NCI-H510A (cell line): ENCODE measurements around the gene PTTG1IP.

ENCODE experiments used
- DNase-seq: peaks from one replicate; lab custom pipeline; 2025; lab: John Stamatoyannopoulos, UW

PTTG1IP gene

DNA sequence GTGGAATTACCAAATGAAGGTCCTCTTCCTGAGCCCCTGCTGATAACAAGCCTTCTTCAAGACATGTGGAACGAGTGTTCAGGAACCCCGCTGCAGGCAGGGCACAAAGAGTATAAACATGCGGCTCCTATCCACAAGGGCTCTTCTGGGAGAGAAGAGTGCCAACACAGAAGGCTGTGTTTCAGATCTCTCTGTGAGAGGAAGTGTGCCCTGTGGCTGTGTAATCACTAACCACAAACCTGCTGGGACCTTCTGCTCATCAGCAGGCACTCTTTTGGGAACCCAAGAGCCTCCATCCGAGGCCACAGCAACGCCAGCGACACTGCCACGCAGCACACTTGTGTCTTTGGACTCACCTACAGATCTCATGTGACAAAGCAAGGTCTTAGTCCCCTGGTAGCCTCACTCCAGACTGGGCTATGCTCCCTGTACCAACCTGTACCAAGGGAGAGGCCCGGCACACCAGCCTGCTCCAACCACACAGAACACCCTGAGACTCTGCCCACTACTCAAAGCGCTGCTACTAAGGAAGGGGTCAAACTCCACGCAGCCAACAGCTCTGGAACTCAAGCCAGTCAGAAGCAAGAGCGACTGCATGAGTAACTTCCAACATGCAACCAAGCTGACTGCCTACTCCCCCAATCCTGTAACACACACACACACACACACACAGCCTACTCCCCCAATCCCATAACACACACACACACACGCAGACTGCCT lies 7.8 kb downstream of the PTTG1IP start:
- DNase-seq, result no peak

DNA sequence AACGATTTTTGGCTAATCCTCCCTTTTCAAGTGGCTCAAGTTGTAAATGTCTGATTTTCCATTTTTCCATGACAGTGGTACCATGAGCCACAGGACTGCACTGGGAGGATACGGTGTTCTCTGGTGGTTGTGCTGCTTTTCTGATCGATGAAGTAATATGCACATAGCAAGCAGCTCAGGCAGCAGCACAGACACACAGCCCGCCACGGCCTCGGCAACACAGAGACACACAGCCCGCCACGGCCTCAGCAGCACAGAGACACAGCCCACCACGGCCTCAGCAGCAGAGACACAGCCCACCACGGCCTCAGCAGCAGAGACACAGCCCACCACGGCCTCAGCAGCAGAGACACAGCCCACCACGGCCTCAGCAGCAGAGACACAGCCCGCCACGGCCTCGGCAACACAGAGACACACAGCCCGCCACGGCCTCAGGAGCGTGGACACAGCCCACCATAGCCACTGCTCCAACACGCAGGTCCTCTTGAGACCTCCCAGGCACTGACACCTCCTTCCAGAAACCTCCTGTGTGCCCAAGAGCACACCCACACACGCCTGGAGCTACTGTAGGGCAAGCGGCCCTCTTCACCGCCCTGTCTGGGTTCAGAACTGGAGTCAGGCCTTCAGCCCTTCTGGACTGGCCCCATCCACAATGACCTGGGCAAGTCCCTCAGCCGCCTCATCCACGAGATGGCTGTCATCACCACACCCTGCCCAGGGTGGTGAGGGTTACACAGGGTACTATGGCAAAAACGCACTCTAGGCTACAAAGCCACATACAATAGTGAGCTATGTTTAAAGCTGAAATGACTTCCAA lies 10.4 kb downstream of the PTTG1IP start:
- DNase-seq, result no peak

DNA sequence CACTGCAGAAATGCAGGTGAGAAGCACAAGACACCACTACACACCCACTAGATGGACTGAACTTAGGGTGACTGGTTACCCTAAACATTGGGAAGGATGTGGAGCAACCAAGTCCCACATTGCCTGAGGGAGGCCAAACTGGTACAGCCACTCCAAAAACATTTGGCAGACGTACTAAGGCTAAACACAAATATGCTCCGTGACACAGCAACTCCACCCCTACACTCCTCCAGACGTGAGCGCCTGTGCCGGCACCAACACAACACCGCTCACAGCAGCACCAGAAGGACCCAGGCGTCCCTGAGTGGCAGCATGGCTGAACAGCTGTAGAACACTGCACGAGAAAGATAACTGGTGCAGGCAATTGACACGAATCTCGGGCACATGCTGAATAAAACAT lies 14.7 kb downstream of the PTTG1IP start:
- no peak for DNase-seq

DNA sequence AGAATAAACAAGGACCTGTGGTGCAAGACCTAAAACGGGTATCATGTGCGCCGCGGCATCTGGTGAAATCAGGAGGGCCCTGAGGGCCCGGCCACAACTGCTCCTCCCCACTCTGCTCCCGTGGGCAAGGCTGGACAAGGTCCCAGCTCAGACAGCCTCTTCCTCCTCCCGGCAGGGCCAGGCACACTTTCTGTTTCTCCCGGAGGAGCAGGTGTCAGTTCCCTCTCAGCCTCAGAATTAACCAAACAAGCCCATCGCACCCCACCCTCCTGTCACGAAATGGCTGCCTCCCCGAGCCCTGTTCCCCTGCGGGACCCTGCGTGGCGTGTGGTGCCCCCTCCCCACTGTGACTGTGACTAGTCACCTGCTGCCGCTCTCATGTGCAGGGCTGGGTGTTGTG lies 15.2 kb downstream of the PTTG1IP start:
- no peak for DNase-seq

DNA sequence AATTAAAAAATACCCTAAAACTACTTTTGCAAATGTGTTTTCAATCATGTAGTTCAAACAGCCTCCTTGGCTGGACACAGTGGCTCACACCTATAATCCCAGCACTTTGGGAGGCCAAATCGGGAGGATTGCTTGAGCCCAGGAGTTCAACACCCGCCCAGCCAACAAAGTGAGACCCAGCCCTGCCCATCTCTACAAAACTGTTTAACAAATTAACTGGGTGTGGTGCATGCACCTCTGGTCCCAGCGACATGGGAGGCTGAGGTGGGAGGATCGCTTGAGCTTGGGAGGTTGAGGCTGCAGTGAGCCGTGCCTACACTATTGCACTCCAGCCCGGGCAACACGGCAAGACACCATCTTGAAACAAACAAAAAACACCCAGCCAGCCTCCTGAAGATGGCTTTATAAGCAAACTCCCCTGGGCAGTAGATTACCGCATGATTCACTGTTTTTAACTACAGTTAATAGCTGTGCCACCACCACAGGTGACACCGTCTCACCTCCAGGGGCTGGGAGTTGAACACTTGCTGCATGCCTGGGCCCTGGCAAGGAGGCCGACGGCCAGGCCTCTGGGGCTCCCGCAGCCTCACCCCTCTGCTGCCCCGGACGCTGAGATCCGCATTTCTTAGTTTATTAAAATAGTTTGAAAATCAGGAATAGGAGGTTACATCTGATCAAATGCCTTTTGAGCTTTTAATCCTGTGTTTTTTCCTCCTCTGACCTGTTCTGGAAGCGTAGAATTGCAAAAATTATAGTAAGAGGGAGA lies 16.2 kb downstream of the PTTG1IP start:
- DNase-seq, result no peak

DNA sequence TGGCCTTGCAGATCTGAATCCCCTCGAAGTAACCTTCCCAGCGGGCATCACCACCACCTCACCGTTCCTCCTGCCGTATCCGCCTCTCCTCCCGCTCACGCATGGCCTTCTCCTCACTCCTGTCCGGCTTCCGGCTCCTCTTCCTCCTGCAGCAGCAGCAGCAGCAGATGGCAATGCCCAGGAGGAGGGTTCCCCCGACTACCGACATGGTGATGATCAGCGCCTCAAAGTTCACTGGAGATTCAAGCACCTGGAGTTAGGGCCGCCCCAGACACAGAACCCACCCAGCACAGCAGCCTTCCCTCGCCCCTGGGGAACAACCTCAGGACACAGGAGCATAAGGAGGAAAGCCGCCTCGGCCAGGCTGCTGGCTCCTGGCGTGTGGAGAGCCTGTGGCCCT lies 17.4 kb downstream of the PTTG1IP start:
- no peak for DNase-seq

DNA sequence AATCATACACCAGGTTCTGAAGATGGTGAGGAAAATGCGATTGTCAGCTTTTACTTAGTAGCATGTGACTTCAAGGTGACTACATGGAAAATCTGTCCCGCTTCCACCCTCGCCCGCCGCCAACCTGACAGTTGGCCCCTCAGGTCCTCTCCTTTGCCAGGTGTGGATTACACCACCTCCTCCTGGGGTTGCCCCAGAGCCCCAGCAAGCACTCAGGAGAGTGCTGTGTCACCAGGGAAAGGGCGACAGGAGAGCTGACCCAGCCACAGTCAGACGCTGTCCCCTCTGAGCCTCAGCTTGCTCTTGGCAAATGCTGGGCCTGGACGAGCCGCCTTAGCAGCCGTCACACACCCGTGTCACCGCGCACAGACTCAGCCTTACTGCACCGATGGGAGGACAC lies 17.9 kb downstream of the PTTG1IP start:
- no peak for DNase-seq

DNA sequence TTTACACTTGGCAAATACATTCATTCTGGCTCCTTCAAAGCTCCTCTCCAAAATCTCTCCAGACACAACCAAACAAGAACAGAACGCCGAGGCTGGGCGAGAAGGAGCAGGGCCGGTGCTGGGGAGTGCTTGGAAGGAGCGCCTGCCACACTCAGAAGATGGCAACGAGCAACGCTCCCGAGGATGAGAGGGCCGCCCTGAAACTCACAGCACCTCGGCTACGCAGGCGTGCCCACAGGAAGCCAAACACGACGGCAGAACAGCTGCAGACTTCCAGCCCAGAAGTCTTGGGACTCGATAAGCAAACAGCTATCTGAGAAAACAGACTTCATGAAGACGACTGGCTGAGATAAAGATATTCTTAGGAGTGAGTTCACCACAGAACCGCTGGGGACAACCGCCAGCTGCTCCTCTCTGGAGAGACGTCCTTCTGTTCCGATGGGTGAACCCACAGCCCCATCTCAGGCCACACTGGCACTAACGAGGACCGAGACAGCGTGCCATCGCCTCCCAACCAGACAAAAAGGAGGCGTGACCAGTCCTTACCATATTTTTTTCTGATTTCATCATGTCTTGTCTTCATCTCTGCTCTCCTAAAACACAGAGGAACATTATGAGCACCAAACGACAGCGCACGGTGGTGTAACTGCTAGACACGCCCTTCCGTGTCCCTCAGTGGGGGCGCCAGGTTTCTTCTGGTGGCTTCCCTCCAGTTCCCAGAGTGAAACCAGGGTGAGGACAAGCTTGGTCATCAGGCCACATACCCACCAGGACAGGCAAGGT lies 18.6 kb downstream of the PTTG1IP start:
- DNase-seq, result no peak

DNA sequence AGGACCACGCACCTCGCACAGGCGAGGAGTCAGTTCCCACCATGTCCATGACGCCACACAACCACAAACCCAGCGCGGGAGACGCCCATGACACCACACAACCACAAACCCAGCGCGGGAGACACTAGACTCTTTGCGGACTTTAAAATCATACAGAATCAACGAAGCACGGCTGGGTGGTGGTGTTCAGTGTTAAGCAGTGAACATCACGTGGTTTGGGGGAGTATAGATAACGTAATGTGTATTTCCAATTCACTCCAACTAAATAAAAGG lies 19.2 kb downstream of the PTTG1IP start:
- no peak for DNase-seq

DNA sequence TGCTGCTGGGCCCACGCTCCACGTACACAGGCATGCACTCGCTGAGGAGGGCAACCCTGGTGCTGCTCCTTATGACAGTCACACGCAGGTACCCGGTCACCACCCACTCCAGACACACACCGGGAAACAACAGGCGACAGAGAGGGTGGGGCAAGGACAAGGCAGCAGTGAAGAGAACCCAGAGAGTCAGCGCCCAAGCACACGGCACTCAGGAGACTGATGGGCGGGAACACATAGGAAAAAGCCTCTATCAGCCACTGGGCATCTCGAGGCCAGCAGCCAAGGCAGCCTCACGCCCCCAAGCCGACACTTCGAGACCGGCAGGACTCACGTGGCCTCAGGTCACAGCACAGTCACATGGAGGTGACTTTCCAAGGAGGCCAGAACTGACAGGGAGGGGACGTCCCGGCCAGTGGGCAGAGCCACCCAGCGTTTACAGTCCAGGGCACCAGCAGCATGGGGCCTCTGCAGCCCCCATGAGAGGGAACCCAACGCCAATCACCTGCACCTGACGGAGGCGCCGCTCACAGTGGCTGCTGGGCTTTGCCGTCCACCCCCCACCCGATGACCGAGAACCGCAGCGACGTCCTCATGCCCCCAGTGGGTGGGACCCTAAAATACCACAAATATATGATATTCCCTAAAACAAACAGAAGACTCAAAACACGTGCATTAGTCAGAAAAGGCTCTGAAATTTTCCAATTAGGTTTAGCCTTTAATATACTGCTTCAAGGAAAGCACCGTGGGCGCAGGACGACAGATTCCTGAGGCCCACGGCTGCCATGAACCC lies 19.7 kb downstream of the PTTG1IP start:
- no peak for DNase-seq

DNA sequence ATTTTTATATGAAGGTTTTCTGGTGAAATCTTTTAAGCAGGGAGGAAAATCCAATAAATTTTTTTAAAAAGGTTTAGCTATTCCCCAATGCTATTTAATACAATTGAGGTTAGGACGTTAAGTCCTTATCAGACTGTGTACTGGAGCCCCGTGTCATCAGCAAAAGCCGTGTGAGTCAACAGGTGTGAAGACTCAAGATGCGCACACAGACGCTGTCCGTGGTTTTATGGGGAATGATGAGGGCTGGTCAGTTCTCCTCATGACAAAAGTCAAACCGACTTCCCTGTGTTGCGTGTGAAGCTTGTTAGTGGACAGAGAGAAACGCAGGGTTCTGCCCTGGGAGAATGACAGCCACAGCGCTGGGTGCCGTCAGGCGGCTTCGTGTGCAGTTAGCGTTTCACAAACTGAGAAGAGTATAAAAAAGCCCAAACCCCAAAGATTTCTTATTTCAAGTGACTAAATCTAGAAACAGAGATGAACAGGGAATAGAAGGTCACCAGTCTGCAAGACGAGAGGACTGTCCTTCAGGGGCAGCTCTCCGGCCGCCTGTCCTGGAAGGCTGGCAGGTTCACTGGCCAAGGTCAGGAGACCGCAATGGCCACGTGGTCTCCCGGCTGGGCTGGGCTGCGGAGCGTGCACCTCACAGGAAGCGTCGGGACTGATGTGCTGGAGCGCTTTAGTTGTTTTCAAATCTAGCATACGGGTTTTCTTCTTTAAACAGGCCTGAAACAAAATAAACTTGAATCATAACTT lies 22.4 kb downstream of the PTTG1IP start:
- no peak for DNase-seq

DNA sequence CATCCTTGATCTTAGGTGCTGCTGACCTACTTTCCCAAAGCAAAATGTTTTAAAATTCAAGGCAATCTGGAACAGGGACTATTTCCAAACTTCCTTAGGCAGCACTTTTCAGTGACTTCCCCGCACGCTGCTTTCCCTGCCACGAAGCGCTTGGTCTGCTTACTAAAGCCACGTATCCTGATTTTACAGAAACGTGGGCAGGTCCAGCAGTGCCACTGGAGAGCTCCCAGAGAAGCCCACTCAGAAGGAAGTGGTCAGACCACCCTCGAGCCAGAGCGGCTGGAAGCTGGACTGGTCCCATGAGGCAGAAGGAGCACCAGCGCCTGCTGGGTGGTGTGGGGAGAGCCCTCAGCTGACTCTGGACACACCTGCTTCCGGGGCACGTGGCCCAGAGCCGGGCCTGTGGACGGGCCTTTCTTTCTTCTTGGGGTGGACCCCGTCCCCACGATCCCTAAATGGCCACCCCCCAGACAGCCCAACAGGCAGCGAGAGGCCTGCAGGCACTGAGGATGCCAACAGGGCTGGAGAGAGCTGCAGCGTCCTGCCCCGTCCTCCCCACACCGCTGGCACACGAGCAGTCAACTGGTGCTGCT lies 23.2 kb downstream of the PTTG1IP start:
- DNase-seq, result no peak

DNA sequence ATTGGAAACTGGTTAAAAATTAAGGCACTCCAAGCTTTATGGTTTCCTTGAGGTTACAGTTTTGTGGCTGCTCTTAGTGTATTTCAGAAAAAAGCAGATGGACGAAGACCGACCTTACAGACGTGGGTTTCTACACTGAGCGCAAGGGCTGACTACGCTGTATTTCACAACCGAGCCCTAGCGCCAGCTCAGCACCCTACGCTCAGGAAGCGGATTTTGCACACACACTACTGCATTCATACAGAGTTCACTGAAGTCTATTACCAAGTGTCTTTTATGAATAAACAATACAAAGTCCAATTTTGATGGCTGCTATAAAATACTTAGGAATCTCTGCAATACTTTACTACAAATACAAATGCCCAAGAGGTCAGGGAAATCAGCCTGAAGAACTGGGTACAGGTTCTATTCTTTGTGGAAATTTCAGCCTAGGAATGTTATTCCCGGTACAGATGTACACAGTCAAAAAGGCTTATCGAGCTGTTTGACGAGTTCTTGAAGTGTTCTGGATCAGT lies 23.8 kb downstream of the PTTG1IP start:
- DNase-seq, result no peak

DNA sequence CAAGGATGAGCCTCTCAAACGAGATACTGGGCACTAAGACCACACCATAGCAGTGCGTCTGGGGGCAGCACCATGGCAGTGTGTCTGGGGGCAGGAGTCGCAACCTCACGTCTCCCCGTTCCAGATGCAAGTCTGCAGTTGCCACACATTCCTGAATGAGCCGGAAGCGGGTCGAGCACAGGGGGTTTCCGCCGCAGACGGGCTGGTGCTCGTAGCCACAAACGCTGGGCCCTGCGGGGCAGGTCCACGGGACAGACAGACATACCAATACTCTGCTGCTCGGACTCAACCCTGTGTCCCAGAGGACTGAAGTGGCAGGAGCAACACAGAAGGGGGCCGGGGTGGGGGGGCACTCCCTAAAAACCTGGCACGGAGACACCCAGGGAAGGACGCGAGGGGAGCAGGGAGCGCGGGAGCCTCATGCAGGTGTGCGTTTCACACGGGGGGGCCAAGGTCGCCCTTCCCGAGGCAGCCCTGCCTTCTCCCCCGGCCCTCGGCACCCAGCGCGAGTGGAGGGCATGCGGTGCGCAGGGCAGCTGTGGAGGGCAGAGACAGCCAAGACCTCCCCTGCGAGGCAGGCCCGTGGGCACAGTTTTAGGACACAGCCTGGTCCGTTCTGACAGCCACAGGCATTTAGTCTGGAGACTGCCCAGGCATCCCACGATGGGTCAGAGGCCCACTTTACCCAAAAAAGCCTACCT lies 24.5 kb downstream of the PTTG1IP start:
- DNase-seq, result no peak

DNA sequence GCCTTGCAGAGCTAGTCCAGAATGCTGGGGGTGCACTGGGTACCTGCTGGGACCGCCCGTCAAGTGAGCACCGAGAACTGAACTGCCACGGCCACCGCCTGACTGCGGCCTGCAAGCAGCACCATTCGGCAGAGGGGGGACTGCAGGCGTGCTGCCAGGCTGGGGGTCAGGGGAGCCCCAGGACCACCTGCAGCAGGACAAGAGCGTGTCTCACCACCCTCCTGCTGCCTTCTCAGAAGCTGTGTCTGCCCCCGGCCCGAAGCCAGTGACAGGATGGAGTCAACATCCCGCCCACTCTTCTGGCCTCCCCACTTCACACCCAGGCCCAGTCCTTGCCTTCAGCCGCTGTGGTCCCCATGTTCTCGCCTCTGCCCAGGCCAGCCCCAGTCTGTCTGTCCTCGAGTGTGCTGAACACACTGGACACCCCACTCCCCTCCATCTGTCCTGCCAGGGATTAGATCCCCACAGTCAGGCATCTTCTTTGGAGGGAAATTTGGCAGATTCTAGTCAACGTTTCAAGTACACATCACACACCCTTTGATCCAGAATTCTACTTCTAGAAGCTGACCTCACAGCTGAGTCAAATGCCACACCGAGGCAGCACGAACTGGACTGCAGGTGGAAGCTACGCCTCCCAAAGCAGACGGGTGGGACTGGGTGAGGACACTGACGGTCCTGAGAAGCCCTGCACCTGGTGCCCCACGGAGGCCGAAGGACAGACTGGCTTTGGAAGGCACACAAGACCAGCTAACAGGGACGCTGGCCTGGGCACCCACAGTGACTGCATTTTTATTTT lies 26.0 kb downstream of the PTTG1IP start:
- no peak for DNase-seq

DNA sequence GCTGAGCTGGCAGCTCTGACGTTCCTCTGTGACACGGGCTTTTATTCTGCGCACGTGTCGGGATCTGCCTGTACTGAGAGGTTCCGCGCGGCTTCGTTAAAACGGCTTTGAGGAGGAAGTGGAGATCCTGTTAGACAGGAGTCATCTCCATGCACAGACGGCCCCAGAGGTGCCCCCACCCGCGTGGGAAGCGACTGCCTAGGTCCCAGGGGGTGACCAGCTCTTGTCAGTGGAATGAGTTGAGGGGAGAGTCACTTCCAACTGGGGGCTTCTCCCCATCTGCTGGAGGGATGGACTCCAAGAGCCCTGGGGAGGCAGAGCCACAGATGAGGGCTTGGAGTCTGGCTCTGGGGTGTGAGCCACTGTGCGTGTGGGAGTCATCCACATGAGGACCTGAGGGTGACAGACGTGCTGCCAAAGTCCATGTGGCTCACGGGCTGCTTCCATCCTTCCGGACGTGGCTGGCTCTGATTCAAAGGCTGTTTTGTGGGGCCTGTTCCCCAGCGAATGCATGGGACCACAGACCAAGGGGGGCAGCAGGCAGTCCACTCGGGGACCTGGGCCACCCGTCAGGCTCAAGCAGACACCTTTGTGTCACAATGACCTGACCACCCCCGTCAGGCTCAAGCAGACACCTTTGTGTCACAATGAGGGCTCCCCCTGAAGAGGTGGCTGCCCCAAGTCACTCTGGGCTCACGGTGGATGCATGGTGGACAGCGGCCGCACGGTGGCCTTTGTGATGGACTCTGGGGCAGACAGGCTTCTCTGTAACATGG lies 26.8 kb downstream of the PTTG1IP start:
- DNase-seq, result no peak

DNA sequence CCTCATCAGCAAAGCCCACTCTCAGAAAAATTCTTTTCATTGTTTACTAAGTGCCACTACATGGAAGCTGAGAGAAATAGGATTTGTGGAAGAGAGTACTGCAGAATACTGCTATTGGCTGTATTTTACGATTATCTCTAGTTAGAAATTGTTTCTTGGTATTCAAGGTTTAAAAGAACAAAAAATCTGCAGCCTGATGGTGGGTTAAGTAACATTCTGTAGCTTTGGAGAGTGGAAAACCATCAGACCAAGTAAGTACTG lies 27.3 kb downstream of the PTTG1IP start:
- no peak for DNase-seq
